KBM-7 (cell line): ENCODE measurements around the gene SRA1.
"Not testable (repeated sequence)": the region's sequence is repeated elsewhere in the genome, so short reads cannot be mapped to it uniquely, and the experiment has no call there.

Source experiments
- DNase-seq: peaks from one replicate; pipeline ENCODE4 v3.0.0-alpha.2; 2015
- in situ Hi-C: fragments of 300-500 bp; cut with MboI; formaldehyde crosslinking; loops from 2 replicates; pipeline ENCODE4 v1.14.3; 2020; ENCODE audit warnings: low sequenced_read_pairs, low pct_unique_long_range_greater_than_20kb, mixed read lengths

Gene SRA1

DNA sequence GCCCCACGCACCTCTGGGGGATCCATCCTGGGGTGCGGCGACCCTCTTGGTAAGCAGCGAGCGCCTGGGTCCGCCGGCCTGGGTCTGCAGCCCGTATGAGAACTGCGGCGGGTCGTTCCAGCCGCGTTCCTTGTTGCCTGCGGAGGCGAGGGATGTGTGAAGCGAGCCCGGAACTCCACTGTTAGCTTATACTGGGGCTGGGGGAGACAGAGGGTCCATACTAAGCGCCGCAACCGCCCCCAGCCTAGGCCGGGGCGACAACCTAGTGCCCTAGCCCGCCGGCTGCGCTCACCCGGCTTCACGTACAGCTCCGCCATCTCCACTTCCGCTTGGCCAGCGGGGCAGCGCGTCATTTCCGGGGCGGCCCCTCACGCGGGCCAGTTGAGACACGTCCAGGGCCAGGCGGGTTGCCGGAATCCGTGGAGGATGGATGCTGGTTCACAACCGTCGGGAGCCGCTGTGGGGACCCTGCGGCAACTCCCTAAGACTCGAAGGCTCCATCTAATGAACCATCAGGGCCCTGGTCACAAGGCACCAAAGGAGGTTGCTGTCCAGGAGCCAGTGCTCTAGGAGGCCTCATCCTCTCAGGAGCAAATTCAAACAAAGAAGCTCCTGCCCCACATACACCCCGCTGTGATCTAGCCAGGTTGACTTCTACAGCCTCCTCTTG is at the start of gene SRA1:
TSS of gene SRA1 (minus strand) at position 338 of the 670 bp plus-strand sequence. CDS start at position 317, 21 bp downstream.
- in situ Hi-C loops, result no loop called here
- peak; percentile 95 for DNase-seq

DNA sequence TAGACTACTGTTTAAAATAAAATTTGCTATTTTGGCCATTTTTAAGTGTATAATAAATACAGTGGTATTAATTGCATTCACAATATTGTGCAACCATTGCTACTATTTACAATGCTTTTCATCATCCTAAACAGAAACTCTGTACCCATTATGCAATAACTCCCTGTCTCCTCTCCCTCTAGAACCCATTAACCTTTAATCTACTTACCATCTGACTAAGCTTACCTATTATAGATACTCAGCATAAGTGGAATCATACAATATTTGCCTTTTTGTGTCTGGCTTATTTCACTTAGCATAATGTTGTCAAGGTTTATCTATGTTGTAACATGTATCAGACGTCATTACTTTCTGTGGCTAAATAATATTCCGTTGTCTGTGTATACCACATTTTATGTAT is 49.8 kb upstream of the SRA1 start:
- DNase-seq, result no peak
- in situ Hi-C loops, result no loop called here

DNA sequence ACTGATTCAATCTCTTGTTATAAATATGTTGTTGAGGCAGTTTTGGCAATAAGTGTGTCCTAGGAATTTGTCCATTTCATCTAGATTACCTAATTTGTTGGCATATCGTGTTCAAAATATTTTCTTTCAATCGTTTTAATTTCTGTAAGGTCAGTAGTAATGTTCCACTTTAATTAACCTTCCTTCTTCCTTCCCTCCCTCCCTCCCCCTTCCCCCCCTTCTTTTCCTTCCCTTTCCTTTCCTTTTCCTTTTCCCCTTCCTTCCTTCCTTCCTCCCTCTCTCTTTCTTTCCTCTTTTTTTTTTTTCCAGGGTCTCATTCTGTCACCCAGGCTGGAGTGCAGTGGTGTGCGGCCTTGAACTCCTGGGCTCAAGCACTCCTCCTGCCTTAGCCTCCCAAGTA is 48.6 kb upstream of the SRA1 start:
- in situ Hi-C loops, result no loop called here
- no peak for DNase-seq

DNA sequence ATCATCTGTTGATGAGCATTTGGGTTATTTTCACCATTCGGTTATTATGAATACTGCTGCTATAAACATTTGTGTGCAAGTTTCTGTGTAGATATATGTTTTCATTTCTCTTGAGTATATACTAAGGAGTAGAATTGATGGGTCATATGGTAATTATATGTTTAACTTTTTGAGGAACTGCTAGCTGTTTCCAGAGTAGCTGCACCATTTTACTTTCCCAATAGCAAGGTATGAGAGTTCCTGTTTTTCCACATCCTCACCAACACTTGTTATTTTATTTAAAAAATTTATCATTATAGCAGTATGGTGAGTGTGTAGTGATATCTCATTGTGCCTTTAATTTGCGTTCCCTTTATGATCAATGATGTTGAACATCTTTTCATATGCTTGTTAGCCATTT is 46.5 kb upstream of the SRA1 start:
- in situ Hi-C loops, result no loop called here
- DNase-seq, result peak; percentile 12

DNA sequence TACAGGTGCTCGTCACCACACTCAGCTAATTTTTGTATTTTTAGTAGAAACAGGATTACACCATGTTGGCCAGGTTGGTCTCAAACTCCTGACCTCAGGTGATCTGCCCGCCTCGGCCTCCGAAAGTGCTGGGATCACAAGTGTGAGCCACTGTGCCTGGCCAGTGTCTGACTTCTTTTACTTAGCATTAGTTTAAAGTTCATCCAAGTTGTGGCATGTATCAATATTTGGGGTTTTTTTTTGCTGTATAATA is 46.1 kb upstream of the SRA1 start:
- in situ Hi-C loops, DNase-seq: not testable (repeated sequence)

DNA sequence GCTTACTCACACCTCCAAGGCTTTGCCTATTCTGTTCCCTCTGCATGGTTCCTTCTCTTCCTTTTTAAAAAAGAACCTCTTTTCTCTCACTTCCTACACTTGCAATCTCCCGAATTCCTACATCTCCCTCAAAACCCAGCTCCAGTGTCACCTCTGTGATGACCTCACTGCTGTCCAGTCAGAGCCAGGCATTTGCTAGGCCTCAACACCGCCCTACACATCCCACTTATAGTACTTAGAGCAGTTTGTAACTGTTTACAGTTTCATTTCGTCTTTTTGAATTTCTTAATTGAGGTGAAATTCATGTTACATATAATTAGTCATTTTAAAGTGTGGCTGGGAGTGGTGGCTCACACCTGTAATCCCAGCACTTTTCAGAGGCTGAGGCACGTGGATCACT is 44.9 kb upstream of the SRA1 start:
- DNase-seq, result no peak
- in situ Hi-C loops, result no loop called here

DNA sequence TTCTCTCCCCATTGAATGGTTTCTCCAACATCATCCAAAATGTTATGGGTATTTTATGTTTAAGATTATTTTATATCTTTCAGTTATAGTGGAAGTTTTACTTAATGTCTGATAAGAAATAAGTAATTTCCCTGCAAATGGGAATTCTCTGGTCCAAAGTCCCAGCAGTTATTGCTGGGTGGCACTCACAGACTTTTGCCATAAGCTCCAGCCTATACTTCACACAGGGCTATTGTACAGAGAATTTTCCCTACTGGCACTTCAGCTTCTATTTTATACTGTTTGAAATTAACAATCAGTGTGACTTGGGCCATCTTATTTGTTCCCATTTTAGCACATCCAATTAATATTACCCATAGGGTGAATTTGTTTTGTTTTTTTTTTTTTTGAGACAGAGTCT is 42.8 kb upstream of the SRA1 start:
- in situ Hi-C loops, result no loop called here
- DNase-seq, result no peak

DNA sequence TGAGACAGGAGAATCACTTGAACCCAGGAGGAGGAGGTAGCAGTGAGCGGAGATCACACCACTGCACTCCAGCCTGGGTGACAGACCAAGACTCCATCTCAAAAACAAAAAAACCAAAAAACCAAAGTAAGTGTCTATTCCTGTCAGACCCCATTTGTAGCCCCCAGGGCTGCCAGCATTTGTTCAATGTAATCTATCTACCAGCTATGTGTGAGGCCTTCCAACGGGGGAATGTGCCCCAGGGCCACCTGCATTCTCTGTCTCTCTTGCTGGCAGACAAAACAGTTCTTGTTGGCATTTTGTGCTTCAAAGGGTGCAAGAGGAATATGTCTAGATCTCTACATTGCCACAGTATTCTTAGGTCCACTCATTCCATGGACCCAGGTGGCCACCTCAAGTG is 41.6 kb upstream of the SRA1 start:
- no peak for DNase-seq
- in situ Hi-C loops, result no loop called here

DNA sequence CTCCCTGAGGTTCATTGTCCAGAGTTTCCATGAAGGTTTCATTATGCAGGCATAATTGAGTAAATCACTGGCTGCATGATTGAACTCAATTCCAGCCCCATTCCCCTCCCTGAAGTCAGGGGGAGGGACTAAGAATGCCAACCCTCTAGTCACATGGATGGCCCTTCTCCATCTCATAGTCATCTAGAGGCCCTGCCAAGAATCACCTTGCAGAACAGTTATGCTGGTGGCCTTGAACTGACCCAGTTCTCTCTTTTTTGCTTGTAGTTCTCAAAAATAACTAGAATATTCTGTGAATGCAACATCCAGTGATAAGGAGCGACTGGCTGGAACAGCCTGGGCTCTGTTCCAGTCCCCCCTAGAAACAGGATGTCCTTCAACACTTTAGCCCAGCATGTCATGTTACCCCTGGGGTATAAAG is 39.1 kb upstream of the SRA1 start:
- DNase-seq, result no peak
- in situ Hi-C loops, result no loop called here

DNA sequence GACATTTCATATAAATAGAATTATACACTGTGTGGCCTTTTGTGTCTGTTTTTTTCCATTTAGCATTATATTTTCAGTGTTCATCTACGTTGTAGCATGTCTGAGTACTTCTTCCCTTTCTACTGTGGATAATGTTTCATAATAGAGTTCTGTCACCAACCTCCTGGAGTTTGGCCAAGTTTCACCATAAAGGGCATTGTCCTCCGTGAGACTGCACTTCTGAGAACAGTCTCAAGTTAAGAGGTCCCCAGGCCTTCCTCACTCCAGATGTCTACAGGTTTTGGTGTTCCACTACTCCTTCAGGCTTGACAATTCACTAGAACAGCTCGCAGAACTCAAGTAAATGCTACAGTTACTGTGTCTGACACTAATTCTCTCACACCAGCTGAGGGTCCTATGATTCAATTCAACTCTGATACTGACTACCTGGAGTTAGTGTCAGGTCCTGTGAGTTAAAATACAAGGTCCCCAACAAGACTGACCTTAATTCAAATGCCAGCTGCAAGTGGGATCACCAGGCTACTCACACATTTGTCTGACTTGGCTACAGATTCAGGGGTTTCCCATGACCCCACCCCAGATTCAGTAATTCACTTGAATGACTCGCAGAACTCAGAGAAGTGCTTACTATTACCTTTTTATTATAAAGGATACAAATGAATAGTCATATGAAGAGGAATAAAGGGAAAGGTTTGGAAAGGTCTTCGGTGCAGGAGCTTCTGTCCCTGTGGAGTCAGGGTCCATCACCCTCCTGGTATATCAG is 38.4 kb upstream of the SRA1 start:
- peak; percentile 71 for DNase-seq
- in situ Hi-C loops, result no loop called here

DNA sequence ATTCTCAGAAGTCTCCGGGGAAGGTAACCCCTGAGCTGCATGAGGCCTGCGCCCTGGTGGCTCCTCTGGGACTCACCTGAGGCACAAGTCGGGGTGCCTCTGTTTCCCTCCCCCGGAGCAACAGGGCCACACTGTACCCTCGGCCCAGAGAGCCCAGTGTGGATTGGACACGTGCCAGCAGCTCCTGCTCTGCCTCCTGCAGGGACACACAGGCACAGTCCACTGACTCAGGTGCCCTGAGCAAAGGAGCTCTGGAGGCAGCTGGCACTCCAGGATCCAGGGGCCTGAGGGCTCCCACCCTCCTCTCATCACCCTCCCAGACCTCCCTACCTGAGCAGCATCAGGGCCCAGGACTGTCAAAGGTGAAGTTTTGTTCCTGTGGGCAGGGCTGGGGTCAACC is 36.9 kb upstream of the SRA1 start:
- in situ Hi-C loops, result no loop called here
- no peak for DNase-seq

DNA sequence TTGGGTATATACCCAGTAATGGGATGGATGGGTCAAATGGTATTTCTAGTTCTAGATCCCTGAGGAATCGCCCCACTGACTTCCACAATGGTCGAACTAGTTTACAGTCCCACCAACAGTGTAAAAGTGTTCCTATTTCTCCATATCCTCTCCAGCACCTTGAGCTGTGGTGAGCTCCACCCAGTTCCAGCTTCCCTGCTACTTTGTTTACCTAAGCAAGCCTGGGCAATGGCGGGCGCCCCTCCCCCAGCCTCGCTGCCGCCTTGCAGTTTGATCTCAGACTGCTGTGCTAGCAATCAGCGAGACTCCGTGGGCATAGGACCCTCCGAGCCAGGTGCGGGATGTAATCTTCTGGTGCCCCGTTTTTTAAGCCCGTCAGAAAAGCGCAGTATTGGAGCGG is 35.8 kb upstream of the SRA1 start:
- DNase-seq, in situ Hi-C loops: not testable (repeated sequence)

DNA sequence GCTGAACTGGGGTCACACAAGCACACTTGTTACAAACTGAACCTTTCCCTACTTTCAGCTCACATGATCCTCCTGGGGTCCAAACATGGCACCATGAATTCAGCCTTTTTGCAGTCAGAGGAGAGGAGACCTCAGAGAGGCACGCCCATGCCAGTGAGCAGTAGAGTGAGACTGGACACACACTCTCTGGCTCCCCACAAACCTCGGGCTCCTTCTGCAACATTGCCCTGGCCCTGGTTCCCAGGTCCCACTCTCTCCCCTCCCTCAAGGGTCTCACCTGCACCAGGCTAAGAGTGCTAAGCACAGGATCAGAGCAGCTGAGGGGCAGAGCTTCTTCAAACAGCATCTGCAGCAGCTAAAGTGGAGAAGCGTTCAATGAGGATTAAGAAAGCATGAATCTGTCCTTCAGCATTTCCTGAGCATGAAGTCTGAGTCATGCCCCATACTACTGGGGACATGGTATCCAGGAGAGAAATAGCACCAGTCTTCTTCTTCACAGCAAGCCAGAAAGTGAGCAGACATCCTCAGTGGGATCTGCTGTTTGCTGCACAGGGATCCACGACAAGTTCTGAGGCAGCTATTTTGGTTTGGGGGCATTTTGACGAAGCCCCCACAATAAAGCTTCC is 34.6 kb upstream of the SRA1 start:
- in situ Hi-C loops, result no loop called here
- DNase-seq, result peak; percentile 6

DNA sequence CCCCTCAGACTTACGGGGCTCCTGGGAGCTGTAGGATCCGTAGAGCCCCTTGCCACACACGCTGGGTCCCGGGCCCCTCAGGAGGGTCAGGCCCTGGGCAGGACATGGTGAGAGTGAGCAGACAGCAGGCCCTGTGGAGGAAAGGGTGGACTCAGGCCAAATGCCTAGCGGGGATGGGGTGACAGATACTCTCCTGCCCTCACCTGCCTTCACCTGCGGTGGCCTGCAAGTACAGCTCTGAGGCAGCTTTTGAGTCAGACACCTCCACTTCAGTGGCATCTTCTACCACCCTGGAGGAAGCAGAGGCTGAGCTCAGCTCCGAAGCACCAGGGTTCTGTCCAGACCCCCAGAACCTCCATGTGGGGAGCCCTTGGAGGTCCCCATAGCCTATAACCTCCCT is 33.6 kb upstream of the SRA1 start:
- in situ Hi-C loops, result no loop called here
- DNase-seq, result no peak

DNA sequence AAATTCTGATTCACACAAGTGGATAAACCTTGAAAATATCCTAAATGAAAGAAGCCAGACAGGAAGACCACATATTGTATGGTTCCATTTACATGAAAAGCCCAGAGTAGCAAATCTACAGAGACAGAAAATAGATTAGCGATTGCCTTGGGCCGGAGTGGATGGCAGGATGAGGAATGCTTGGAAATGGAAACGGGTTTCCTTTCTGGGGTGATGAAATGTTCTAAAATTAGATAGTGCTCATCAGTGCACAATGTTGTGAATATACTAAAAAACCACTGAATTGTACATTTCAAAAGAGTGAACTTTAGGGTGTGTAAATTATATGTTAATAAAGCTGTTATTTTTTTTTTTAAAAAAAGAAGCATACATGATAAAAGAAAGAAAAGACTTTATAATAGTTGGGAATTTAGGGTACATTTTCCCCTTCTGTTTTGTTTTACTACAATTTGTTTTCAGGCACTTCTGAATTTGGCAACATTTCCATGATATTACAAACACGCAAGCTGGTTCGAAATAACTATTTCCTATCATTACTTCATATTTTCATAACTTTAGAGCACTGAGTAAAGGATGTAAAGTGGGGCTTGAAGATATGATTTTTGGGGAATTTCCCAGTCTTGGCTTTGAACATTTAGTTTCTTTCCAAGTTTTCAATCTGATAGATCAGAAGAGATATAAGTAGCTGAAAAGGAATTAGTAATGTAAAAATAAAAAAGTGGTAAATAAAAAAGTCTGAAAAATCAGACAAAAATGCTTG is 31.2 kb upstream of the SRA1 start:
- in situ Hi-C loops, result no loop called here
- no peak for DNase-seq

DNA sequence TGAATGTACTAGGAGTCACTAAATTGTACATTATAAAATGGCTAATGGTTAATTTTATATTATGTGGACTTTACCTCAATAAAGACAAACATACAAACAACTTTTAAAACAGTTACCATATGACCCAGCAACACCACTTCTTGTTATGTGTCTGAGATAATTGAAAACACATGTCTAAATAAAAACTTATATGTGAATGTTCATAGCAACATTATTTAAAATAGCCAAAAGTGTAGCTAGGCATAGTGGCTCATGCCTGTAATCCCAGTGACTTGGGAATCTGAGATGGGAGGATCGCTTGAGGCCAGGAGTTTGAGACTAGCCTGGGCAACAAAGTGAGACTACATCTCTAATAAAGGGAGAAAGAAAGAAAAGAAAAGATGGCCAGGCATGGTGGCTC is 30.2 kb upstream of the SRA1 start:
- in situ Hi-C loops, result no loop called here
- DNase-seq, result no peak

DNA sequence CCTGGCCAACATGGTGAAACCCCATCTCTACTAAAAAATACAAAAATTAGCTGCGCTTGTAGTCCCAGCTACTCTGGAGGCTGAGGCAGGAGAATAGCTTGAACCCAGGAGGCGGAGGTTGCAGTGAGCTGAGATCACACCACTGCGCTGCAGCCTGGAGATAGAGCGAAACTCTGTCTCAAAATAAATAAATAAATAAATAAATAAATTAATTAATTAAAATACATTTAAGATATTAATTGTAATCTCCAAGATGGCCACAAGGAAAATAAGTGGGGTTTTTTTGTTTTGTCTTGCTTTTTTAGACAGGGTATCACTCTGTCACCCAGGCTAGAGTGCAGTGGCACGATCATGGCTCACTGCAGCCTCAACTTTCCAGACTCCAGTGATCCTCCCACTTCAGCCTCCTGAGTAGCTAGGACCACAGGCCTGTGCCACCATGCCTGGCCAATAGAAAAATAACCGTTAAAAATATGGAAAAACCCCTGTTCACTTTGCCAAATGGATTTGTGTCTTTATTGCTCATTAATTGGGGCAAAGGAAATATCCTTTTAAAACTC is 22.0 kb upstream of the SRA1 start:
- DNase-seq, in situ Hi-C loops: not testable (repeated sequence)

DNA sequence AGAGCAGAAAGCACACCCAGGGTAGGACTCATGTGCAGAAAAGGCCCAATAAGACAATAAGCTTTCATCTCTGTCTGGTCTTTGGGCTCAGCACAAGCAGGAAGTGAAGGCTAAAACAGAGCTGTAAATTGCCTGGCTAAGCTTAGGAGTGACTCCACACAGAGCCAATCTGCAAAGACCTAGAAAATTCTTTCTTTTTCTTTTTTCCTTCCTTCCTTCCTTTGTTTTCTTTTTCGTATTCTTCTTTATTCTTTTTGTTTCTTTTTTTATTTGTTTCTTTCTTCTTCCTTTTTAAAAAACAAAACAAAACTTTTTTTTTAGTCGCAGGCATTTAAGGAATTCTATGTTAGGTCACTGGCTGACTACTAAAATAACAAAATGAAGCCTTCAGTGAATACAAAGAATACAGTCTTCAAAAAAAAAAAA is 19.5 kb upstream of the SRA1 start:
- no peak for DNase-seq
- in situ Hi-C loops, result no loop called here

DNA sequence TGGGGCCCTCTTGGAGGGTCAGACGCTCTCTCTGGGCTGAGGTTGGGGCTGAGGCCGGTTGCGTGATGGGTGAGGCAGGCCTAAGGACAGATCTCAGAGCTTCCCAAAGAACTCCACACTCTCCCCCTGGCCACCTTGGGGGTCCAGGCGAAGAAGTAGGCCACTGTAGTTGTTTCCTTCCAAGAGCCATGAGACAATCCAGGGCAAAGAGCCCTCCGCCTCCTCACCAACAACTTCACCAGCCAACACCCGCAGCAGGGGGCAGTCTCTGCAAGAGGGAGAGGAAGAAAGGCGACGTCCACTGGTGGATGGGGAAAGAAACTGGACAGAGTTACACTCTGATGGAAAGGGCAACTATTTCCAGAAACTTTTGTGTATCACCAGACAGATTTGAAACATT is 18.0 kb upstream of the SRA1 start:
- in situ Hi-C loops, result no loop called here
- DNase-seq, result peak; percentile 63

DNA sequence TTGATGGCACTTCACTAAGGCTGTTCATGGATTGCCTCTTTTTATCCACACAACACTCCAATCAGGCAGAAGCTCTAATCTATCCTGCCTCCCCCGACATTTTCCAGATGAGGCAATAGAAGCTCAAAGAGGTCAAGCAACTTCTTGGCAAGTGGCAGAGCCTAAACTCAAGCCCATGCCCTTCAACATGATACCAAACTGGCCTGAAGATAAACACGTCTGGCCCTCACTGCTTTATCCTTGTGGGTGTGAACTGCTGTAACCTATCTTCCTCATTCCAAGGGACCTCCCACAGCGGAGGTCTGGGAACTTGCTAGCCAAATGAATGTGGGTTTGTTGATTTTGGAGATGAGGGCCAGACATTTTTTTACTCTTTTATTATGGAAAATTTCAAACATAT is 16.9 kb upstream of the SRA1 start:
- in situ Hi-C loops, result no loop called here
- DNase-seq, result no peak
